HG02852 (cell line): ENCODE measurements around the gene ELFN2.

Source experiments
- ATAC-seq: cut with Tn5 transposase; IDR thresholded peaks from one replicate; pipeline ENCODE4 v1.9.1; 2021; ENCODE audit warnings: mild to moderate bottlenecking, moderate library complexity; ENCODE audit not compliant: unreplicated experiment

ELFN2 gene

GRCh38 chr22:37387793-37388192, 39.5 kb downstream of the ELFN2 start:
- ATAC-seq, result no peak

GRCh38 chr22:37386441-37386840, 40.8 kb downstream of the ELFN2 start:
- no peak for ATAC-seq

- ATAC-seq, result no peak
Measured at GRCh38 chr22:37384691-37385090, 42.6 kb downstream of the ELFN2 start.

GRCh38 chr22:37383341-37383740, 43.9 kb downstream of the ELFN2 start:
- ATAC-seq, result no peak

GRCh38 chr22:37381489-37381888, 45.8 kb downstream of the ELFN2 start:
- ATAC-seq, result no peak

GRCh38 chr22:37379722-37380121, 47.6 kb downstream of the ELFN2 start:
- no peak for ATAC-seq

- ATAC-seq, result no peak
Measured at GRCh38 chr22:37379085-37379484, 48.2 kb downstream of the ELFN2 start.

GRCh38 chr22:37378642-37379058, 48.6 kb downstream of the ELFN2 start:
- no peak for ATAC-seq

GRCh38 chr22:37377927-37378326, 49.4 kb downstream of the ELFN2 start:
- ATAC-seq, result no peak

GRCh38 chr22:37377138-37377537, 50.1 kb downstream of the ELFN2 start:
- ATAC-seq, result no peak

- no peak for ATAC-seq
Measured at GRCh38 chr22:37376643-37377042, 50.6 kb downstream of the ELFN2 start.

GRCh38 chr22:37375801-37376200, 51.5 kb downstream of the ELFN2 start:
- no peak for ATAC-seq

GRCh38 chr22:37374571-37374970, 52.7 kb downstream of the ELFN2 start:
- ATAC-seq, result no peak

- ATAC-seq, result no peak
Measured at GRCh38 chr22:37373451-37373850, 53.8 kb downstream of the ELFN2 start.

- ATAC-seq, result no peak
Measured at GRCh38 chr22:37371911-37372310, 55.4 kb downstream of the ELFN2 start.

- no peak for ATAC-seq
Measured at GRCh38 chr22:37371491-37371890, 55.8 kb downstream of the ELFN2 start.

GRCh38 chr22:37370306-37370979, 56.8 kb downstream of the ELFN2 start:
- no peak for ATAC-seq

- ATAC-seq, result no peak
Measured at GRCh38 chr22:37369483-37369882, 57.8 kb downstream of the ELFN2 start.

- ATAC-seq, result no peak
Measured at GRCh38 chr22:37368058-37368457, 59.2 kb downstream of the ELFN2 start.

GRCh38 chr22:37366601-37367000, 60.7 kb downstream of the ELFN2 start:
- ATAC-seq, result no peak

GRCh38 chr22:37365950-37366349, 61.3 kb downstream of the ELFN2 start:
- no peak for ATAC-seq

GRCh38 chr22:37363261-37363992, 63.9 kb downstream of the ELFN2 start:
- ATAC-seq, result no peak

- ATAC-seq, result no peak
Measured at GRCh38 chr22:37362621-37363020, 64.7 kb downstream of the ELFN2 start.
